GM12878 (cell line): ENCODE results near the gene POLR3K. TPM values are rescaled to one million over a fixed set of nuclear protein-coding genes. Genes with fewer than 3 reads are reported as not detected.

Source experiments
- BACH1 ChIP-seq: fragments of 450-650 bp; IDR thresholded peaks from 2 replicates; pipeline ENCODE4 v1.6.1; 2017; ENCODE audit warnings: mild to moderate bottlenecking, borderline replicate concordance
- BRCA1 ChIP-seq: IDR thresholded peaks from 2 replicates; pipeline ENCODE4 v1.6.1; 2011; ENCODE audit warnings: low read depth, low read length, improper control_type of control experiment
- CBX5 ChIP-seq: sonication (generic); IDR thresholded peaks from 2 replicates; pipeline ENCODE4 v1.6.1; 2016; ENCODE audit warnings: low read depth, moderate library complexity, mild to moderate bottlenecking, inconsistent platforms
- CEBPB ChIP-seq, 2 experiments: fragments of 150-350 bp in 1 of 2; IDR thresholded peaks; 2 replicates each; pipeline ENCODE4 v1.6.1; 2012 to 2014; ENCODE audit warnings: low read depth in 2 of 2, low read length in 2 of 2, borderline replicate concordance in 1 of 2, inconsistent platforms in 1 of 2
- CUX1 ChIP-seq: IDR thresholded peaks from 2 replicates; pipeline ENCODE4 v1.6.1; 2012; ENCODE audit warnings: improper control_type of control experiment, low read depth, low read length; ENCODE audit not compliant: insufficient replicate concordance
- MTA3 ChIP-seq: IDR thresholded peaks from 2 replicates; pipeline ENCODE4 v1.6.1; 2012; ENCODE audit warnings: low read length, inconsistent platforms, borderline replicate concordance
- PKNOX1 ChIP-seq: fragments of 450-650 bp; IDR thresholded peaks from 2 replicates; pipeline ENCODE4 v1.6.1; 2016; ENCODE audit warnings: mild to moderate bottlenecking
- POLR2AphosphoS5 ChIP-seq: IDR thresholded peaks from 2 replicates; pipeline ENCODE4 v1.6.1; 2011; ENCODE audit warnings: mild to moderate bottlenecking, low read length, inconsistent platforms
- RELA ChIP-seq: fragments of 450-650 bp; IDR thresholded peaks from 2 replicates; pipeline ENCODE4 v1.8.0; 2014; ENCODE audit warnings: borderline replicate concordance; ENCODE audit not compliant: partially characterized antibody
- RUNX3 ChIP-seq: IDR thresholded peaks from 2 replicates; pipeline ENCODE4 v1.6.1; 2012; ENCODE audit warnings: low read length, inconsistent platforms
- SIN3A ChIP-seq: IDR thresholded peaks from 2 replicates; pipeline ENCODE4 v1.6.1; 2012; ENCODE audit warnings: low read depth, low read length, improper control_type of control experiment
- SREBF2 ChIP-seq: IDR thresholded peaks from 2 replicates; pipeline ENCODE4 v1.6.1; 2012; ENCODE audit warnings: mild to moderate bottlenecking, low read length
- YBX1 ChIP-seq: fragments of 450-650 bp; IDR thresholded peaks from 2 replicates; pipeline ENCODE4 v1.6.1; 2016; ENCODE audit warnings: antibody characterized with exemption
- ZBTB4 ChIP-seq: fragments of 450-650 bp; formaldehyde crosslinking; IDR thresholded peaks from 2 replicates; pipeline ENCODE4 v1.4.0; 2022; ENCODE audit warnings: mild to moderate bottlenecking, moderate library complexity
- ZNF384 ChIP-seq: IDR thresholded peaks from 2 replicates; pipeline ENCODE4 v1.6.1; 2012; ENCODE audit warnings: low read depth, mild to moderate bottlenecking, low read length, improper control_type of control experiment, borderline replicate concordance
- polyA plus RNA-seq, 11 experiments: library from polyadenylated mRNA; depleted of rRNA in 4 of 11; unstranded in 6 of 11; stranded (reverse) in 5 of 11; fragments of >200 nt; fragmentation: Nextera tagmentation in 4 of 11; fragmentation: Illumina TruSeq in 1 of 11; extraction: Ambion mirVana in 4 of 11; extraction: Trizol in 1 of 11; gene quantifications; 1 replicate in 1 of 11; 2 replicates in 10 of 11; pipeline versions ENCODE4 v1.2.1 to v1.2.3, GENCODE V29; 2011 to 2016; ENCODE audit warnings: inconsistent platforms in 2 of 11, missing spikeins in 2 of 11, low read depth in 1 of 11
- total RNA-seq, 4 experiments: library from RNA; depleted of rRNA in 3 of 4; stranded (reverse); fragments of >200 nt in 3 of 4; fragmentation: Illumina TruSeq in 1 of 4; extraction: Trizol in 1 of 4; gene quantifications; 2 replicates each; pipeline versions ENCODE4 v1.2.1 to v1.2.3, GENCODE V29; 2013 to 2021
- TF ChIP-seq, protein P1 (sequence below): IDR thresholded peaks from 2 replicates; pipeline ENCODE4 v1.6.1; 2011; ENCODE audit warnings: borderline replicate concordance, low read depth, mild to moderate bottlenecking, moderate library complexity, mixed read lengths, low read length; ENCODE audit not compliant: insufficient read depth; ENCODE audit errors: extremely low read length
- TF ChIP-seq, protein P2 (sequence below): fragments of 450-650 bp; IDR thresholded peaks from 2 replicates; pipeline ENCODE4 v1.6.1; 2017; ENCODE audit warnings: borderline replicate concordance
- TF ChIP-seq, protein P3 (sequence below): IDR thresholded peaks from 2 replicates; pipeline ENCODE4 v1.6.1; 2012; ENCODE audit warnings: low read depth, low read length, improper control_type of control experiment

The POLR3K gene
- total and polyA plus RNA-seq, 10 of the 15 experiments (the other 5 are each of a cell fraction or from before 2014, with no cell fraction given), result 25.3 to 222 (median 64.0) TPM

- TF ChIP-seq BACH1 (no peak), RUNX3 (peak; percentile 58; the same call in 1 of the 2 replicates), ZNF384 (no peak), POLR2AphosphoS5 (no peak), CBX5 (no peak), PKNOX1 (no peak), CEBPB (IDR thresholded peaks at IDR 0.05; ENCODE audit: borderline replicate concordance in 1 of 2, low read depth in 2 of 2, low read length in 2 of 2) (no peak), ZBTB4 (CRISPR knock-in tag) (no peak), RELA (peak; percentile 32), SREBF2 (no peak), BRCA1 (no peak), YBX1 (no peak), CUX1 (no peak), MTA3 (no peak), SIN3A (no peak)
- TF ChIP-seq, protein P1, sequence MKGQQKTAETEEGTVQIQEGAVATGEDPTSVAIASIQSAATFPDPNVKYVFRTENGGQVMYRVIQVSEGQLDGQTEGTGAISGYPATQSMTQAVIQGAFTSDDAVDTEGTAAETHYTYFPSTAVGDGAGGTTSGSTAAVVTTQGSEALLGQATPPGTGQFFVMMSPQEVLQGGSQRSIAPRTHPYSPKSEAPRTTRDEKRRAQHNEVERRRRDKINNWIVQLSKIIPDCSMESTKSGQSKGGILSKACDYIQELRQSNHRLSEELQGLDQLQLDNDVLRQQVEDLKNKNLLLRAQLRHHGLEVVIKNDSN, result peak; percentile 70
- TF ChIP-seq, protein P2, sequence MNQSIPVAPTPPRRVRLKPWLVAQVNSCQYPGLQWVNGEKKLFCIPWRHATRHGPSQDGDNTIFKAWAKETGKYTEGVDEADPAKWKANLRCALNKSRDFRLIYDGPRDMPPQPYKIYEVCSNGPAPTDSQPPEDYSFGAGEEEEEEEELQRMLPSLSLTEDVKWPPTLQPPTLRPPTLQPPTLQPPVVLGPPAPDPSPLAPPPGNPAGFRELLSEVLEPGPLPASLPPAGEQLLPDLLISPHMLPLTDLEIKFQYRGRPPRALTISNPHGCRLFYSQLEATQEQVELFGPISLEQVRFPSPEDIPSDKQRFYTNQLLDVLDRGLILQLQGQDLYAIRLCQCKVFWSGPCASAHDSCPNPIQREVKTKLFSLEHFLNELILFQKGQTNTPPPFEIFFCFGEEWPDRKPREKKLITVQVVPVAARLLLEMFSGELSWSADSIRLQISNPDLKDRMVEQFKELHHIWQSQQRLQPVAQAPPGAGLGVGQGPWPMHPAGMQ, result no peak
- TF ChIP-seq, protein P3, sequence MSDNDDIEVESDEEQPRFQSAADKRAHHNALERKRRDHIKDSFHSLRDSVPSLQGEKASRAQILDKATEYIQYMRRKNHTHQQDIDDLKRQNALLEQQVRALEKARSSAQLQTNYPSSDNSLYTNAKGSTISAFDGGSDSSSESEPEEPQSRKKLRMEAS, result peak; percentile 42; the same call in 1 of the 2 replicates
Observed at GRCh38 chr16:96935-97381, 43.5 kb upstream of the POLR3K start (continued).
